ENCODE data around the gene KCNQ5.

Gene KCNQ5

GRCh38 chr6:72639920-72640614 is 18.2 kb downstream of the KCNQ5 start:
- H3K4me3 ChIP-seq (ENCODE audit: low read depth, low read length): no peak overlapping the region
- TF ChIP-seq CTCF (IDR thresholded peaks at IDR 0.05; ENCODE audit: borderline replicate concordance, insufficient read depth, low read depth, low read length): no peak

GRCh38 chr6:72640615-72640930 is 18.7 kb downstream of the KCNQ5 start:
- no peak for TF ChIP-seq CTCF (IDR thresholded peaks at IDR 0.05; ENCODE audit: borderline replicate concordance, insufficient read depth, low read depth, low read length)
- no peak overlapping the region for H3K4me3 ChIP-seq (ENCODE audit: low read depth, low read length)

- no peak for TF ChIP-seq CTCF (IDR thresholded peaks at IDR 0.05; ENCODE audit: borderline replicate concordance, insufficient read depth, low read depth, low read length)
These were observed 20.6 kb downstream of the KCNQ5 start for GRCh38 chr6:72642435-72642834.

GRCh38 chr6:72643214-72643613 is 21.4 kb downstream of the KCNQ5 start:
- H3K4me3 ChIP-seq (ENCODE audit: low read depth, low read length): no peak overlapping the region
- TF ChIP-seq CTCF (IDR thresholded peaks at IDR 0.05; ENCODE audit: borderline replicate concordance, insufficient read depth, low read depth, low read length): no peak

More at GRCh38 chr6:72642435-72642834, 20.6 kb downstream of the KCNQ5 start:
- H3K4me3 ChIP-seq (ENCODE audit: low read depth, low read length): no peak overlapping the region

GRCh38 chr6:72646604-72647485 is 25.0 kb downstream of the KCNQ5 start:
- no peak for TF ChIP-seq CTCF (IDR thresholded peaks at IDR 0.05; ENCODE audit: borderline replicate concordance, insufficient read depth, low read depth, low read length)
- H3K4me3 ChIP-seq (ENCODE audit: low read depth, low read length): no peak overlapping the region

- TF ChIP-seq CTCF (IDR thresholded peaks at IDR 0.05; ENCODE audit: borderline replicate concordance, insufficient read depth, low read depth, low read length): no peak
- no peak overlapping the region for H3K4me3 ChIP-seq (ENCODE audit: low read depth, low read length)
These were observed 25.6 kb downstream of the KCNQ5 start for GRCh38 chr6:72647489-72647888.
